OCI-LY1 (cell line): ENCODE measurements around the gene RNASEH1.
A peak's percentile ranks its signal among the peaks of the same experiment; 100 is the strongest.

Experiments used
- H2AFZ ChIP-seq: fragments of 200-600 bp; sonication (generic), shearing (Covaris generic); 2 replicates; pipeline ENCODE4 v1.6.0; 2014; ENCODE audit warnings: antibody characterized with exemption, mild to moderate bottlenecking, low read length
- H3F3A ChIP-seq: fragments of 200-600 bp; sonication (generic), shearing (Covaris generic); 2 replicates; pipeline ENCODE4 v1.6.0; 2014; ENCODE audit warnings: mild to moderate bottlenecking, antibody characterized with exemption, low read length, moderate library complexity; ENCODE audit not compliant: insufficient read depth
- H3K27ac ChIP-seq: fragments of 200-600 bp; sonication (generic); 2 replicates; pipeline ENCODE4 v1.5.1; 2014; ENCODE audit warnings: low read length, mixed run types, mild to moderate bottlenecking, low read depth; ENCODE audit not compliant: poor library complexity, severe bottlenecking
- H3K27me3 ChIP-seq: fragments of 200-600 bp; sonication (generic); 2 replicates; pipeline ENCODE4 v1.6.0; 2014; ENCODE audit warnings: antibody characterized with exemption, mild to moderate bottlenecking, low read length, moderate library complexity; ENCODE audit not compliant: insufficient read depth
- H3K36me3 ChIP-seq: fragments of 200-600 bp; sonication (generic); 2 replicates; pipeline ENCODE4 v1.6.1; 2014; ENCODE audit warnings: mild to moderate bottlenecking, antibody characterized with exemption, low read length, moderate library complexity, mixed read lengths; ENCODE audit not compliant: insufficient read depth
- H3K4me1 ChIP-seq: fragments of 200-600 bp; sonication (generic); 2 replicates; pipeline ENCODE4 v1.5.1; 2014; ENCODE audit warnings: mild to moderate bottlenecking, low read length, moderate library complexity; ENCODE audit not compliant: insufficient read depth, severe bottlenecking
- H3K4me2 ChIP-seq: fragments of 200-600 bp; sonication (generic), shearing (Covaris generic); 2 replicates; pipeline ENCODE4 v1.6.1; 2014; ENCODE audit warnings: low read length
- H3K4me3 ChIP-seq: fragments of 200-600 bp; sonication (generic); 2 replicates; pipeline ENCODE4 v1.5.1; 2014; ENCODE audit warnings: low read length, low read depth, mild to moderate bottlenecking, mixed read lengths; ENCODE audit not compliant: poor library complexity, severe bottlenecking
- H3K79me2 ChIP-seq: fragments of 200-600 bp; shearing (Covaris generic); 2 replicates; pipeline ENCODE4 v1.6.1; 2016; ENCODE audit warnings: mixed run types, low read length, mixed read lengths; ENCODE audit not compliant: insufficient read depth
- H3K9ac ChIP-seq: fragments of 200-600 bp; sonication (generic), shearing (Covaris generic); 2 replicates; pipeline ENCODE4 v1.6.1; 2014; ENCODE audit warnings: mild to moderate bottlenecking, low read length, mixed read lengths
- H3K9me2 ChIP-seq: fragments of 200-600 bp; sonication (generic), shearing (Covaris generic); 2 replicates; pipeline ENCODE4 v1.6.1; 2014; ENCODE audit warnings: low read depth, mild to moderate bottlenecking, low read length, mixed read lengths
- H3K9me3 ChIP-seq: fragments of 200-600 bp; shearing (Covaris generic); 2 replicates; pipeline ENCODE4 v1.6.1; 2014; ENCODE audit warnings: low read length, mixed read lengths
- H4K20me1 ChIP-seq: fragments of 200-600 bp; sonication (generic), shearing (Covaris generic); 2 replicates; pipeline ENCODE4 v1.6.0; 2016; ENCODE audit warnings: mild to moderate bottlenecking, low read length; ENCODE audit not compliant: insufficient read depth
- CTCF ChIP-seq: fragments of 200-600 bp; sonication (generic), shearing (Covaris generic); IDR thresholded peaks from 2 replicates; pipeline ENCODE4 v1.5.1; 2017; ENCODE audit warnings: mild to moderate bottlenecking, antibody characterized with exemption, low read length, moderate library complexity, mixed read lengths
- EZH2 ChIP-seq: fragments of 200-600 bp; sonication (generic), shearing (Covaris generic); IDR thresholded peaks from 2 replicates; pipeline ENCODE4 v1.8.0; 2017; ENCODE audit warnings: borderline replicate concordance, mixed run types, mild to moderate bottlenecking, antibody characterized with exemption, low read length, moderate library complexity, mixed read lengths

The RNASEH1 gene

GRCh38 chr2:3563521-3563976 lies 5.4 kb upstream of the RNASEH1 start:
- Histone ChIP-seq H3K9me3 (0 out of 2 replicates have a peak, but pooled peaks cover 2% of the 10 kb centered on the region), H3K79me2 (no peaks in the 10 kb centered on the region), H3K9ac (peak overlapping the region; percentile 16; the same call in 1 of the 2 replicates), H3K4me2 (peak overlapping the region; percentile 47), H3K4me1 (peaks cover 39% of the 10 kb centered on the region), H3K4me3 (peak overlapping the region; percentile 1), H3F3A (peaks cover 7% of the 10 kb centered on the region; the same call in 1 of the 2 replicates), H3K27ac (peak overlapping the region; percentile 83), H3K27me3 (no peaks in the 10 kb centered on the region), H4K20me1 (no peaks in the 10 kb centered on the region), H2AFZ (no peak overlapping the region), H3K36me3 (no peaks in the 10 kb centered on the region; the same call in 1 of the 2 replicates), H3K9me2 (no peaks in the 10 kb centered on the region)
- TF ChIP-seq CTCF (no peak), EZH2 (no peak)

- peak overlapping the region; percentile 84 for H3K4me3 ChIP-seq
- H3K79me2 ChIP-seq: peaks cover 14% of the 10 kb centered on the region
- no peak for TF ChIP-seq CTCF
- H3K4me2 ChIP-seq: peak overlapping the region; percentile 88
- peaks cover 38% of the 10 kb centered on the region for H3K36me3 ChIP-seq
- peaks cover 2% of the 10 kb centered on the region; the same call in 1 of the 2 replicates for H3F3A ChIP-seq
- H3K27ac ChIP-seq: no peak overlapping the region
- H2AFZ ChIP-seq: no peak overlapping the region
- H3K27me3 ChIP-seq: no peaks in the 10 kb centered on the region
- no peaks in the 10 kb centered on the region for H3K9me3 ChIP-seq
- peak overlapping the region; percentile 89 for H3K9ac ChIP-seq
- peaks cover 27% of the 10 kb centered on the region for H3K4me1 ChIP-seq
- no peaks in the 10 kb centered on the region for H3K9me2 ChIP-seq
- no peaks in the 10 kb centered on the region for H4K20me1 ChIP-seq
Observed at GRCh38 chr2:3557639-3558204, 411 bp downstream of the RNASEH1 start.

GRCh38 chr2:3553946-3554345 lies 4.2 kb downstream of the RNASEH1 start:
- Histone ChIP-seq H3F3A (no peaks in the 10 kb centered on the region), H4K20me1 (no peaks in the 10 kb centered on the region), H3K36me3 (peaks cover 74% of the 10 kb centered on the region), H3K27ac (no peak overlapping the region), H3K4me3 (no peak overlapping the region), H3K9me3 (no peaks in the 10 kb centered on the region), H3K9me2 (no peaks in the 10 kb centered on the region), H3K79me2 (peaks cover 14% of the 10 kb centered on the region), H3K4me1 (peaks cover 17% of the 10 kb centered on the region), H3K9ac (no peak overlapping the region), H3K4me2 (no peak overlapping the region), H2AFZ (no peak overlapping the region), H3K27me3 (no peaks in the 10 kb centered on the region)
- TF ChIP-seq EZH2 (no peak), CTCF (no peak)
